HepG2 (cell line): ENCODE data around the gene JAK1. TPM values are rescaled to one million over a fixed set of nuclear protein-coding genes. Genes with fewer than 3 reads are reported as not detected.

Experiments
- RELA ChIP-seq: sonication (generic); formaldehyde crosslinking; IDR thresholded peaks from 2 replicates; pipeline ENCODE4 v1.4.0; 2020; ENCODE audit warnings: missing genetic modification reagents
- ZIK1 ChIP-seq: sonication (generic); formaldehyde crosslinking; IDR thresholded peaks from 2 replicates; pipeline ENCODE4 v1.5.0; 2020; ENCODE audit warnings: mild to moderate bottlenecking, low read depth, missing genetic modification reagents, borderline replicate concordance
- ZNF350 ChIP-seq: sonication (generic); formaldehyde crosslinking; IDR thresholded peaks from 2 replicates; pipeline ENCODE4 v1.4.0; 2020; ENCODE audit warnings: mild to moderate bottlenecking, low read depth, missing genetic modification reagents, borderline replicate concordance
- ZNF441 ChIP-seq: sonication (generic); formaldehyde crosslinking; IDR thresholded peaks from 2 replicates; pipeline ENCODE4 v1.7.0; 2021; ENCODE audit warnings: missing genetic modification reagents, borderline replicate concordance
- polyA plus RNA-seq, 8 experiments: library from polyadenylated mRNA; depleted of rRNA in 3 of 8; stranded (reverse) in 7 of 8; unstranded in 1 of 8; fragments of >200 nt; fragmentation: Illumina TruSeq in 4 of 8; extraction: Trizol in 4 of 8; gene quantifications; 2 replicates each; pipeline versions ENCODE4 v1.2.1 to v1.2.3, GENCODE V29; 2011 to 2016; ENCODE audit warnings: low read depth in 4 of 8, missing spikeins in 1 of 8, mixed read lengths in 1 of 8; ENCODE audit not compliant: insufficient read depth in 1 of 8
- total RNA-seq, 5 experiments: library from RNA; depleted of rRNA; stranded (reverse); fragments of >200 nt; fragmentation: Illumina TruSeq; extraction: Trizol; gene quantifications; 2 replicates each; pipeline ENCODE4 v1.2.3, GENCODE V29; 2016; ENCODE audit warnings: low read depth in 1 of 5
- TF ChIP-seq, protein P1 (sequence below): sonication (generic); formaldehyde crosslinking; IDR thresholded peaks from 2 replicates; pipeline ENCODE4 v1.9.0; 2021; ENCODE audit warnings: mild to moderate bottlenecking, missing genetic modification reagents
- TF ChIP-seq, protein P2 (sequence below): sonication (generic); formaldehyde crosslinking; IDR thresholded peaks from 2 replicates; pipeline ENCODE4 v1.4.0; 2020; ENCODE audit warnings: missing genetic modification reagents, borderline replicate concordance
- TF ChIP-seq, protein P3 (sequence below): sonication (generic); formaldehyde crosslinking; IDR thresholded peaks from 2 replicates; pipeline ENCODE4 v1.4.0; 2020; ENCODE audit warnings: missing genetic modification reagents, borderline replicate concordance
- TF ChIP-seq, protein P4 (sequence below): sonication (generic); formaldehyde crosslinking; IDR thresholded peaks from 2 replicates; pipeline ENCODE4 v1.5.1; 2020; ENCODE audit warnings: mild to moderate bottlenecking, missing genetic modification reagents

The JAK1 gene
- total and polyA plus RNA-seq, 2 of the 13 experiments (the other 11 are each of a cell fraction or from before 2014, with no cell fraction given) = 23.9 to 42.4 TPM

DNA sequence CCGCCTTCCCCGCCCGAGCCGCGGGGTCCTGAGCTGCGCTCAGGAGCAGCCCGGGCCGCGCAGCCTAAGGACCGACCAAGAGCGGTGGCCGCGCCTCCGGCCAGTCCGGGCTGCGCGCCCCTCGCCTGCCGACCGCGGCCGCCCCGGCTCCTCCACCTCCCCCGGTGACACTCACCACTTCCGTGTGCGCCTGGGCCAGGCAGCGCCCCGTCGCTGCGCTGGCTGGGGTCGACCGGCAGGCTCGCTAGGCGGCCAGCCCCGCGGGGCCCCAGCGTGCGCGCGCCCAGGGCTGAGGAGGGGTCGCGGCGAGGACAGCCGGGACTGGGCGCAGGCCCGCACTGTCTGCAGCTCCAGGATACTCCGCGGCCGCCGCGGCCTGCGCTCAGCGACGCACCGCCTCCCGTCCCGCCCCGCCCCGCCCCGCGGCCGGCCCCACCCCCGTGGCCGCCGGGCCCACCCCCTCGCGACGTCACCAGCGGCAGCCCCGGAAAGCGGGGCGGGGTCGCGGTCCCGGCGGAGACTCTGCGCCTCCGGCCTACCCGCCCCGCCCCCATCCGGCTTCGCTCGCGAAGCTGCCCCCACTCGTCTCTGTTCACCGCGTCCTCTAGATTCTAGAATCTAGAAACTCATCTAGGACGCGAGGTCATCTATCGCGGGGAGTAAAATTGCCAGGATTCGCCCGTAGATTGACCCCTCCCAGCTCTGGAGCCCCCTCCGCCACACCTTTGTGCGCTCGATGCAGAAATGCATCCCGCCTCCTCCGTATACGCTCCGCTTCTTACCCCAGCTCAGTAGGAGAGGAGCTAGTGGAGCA is at the start of gene JAK1 (continued):
- TF ChIP-seq, protein P1, sequence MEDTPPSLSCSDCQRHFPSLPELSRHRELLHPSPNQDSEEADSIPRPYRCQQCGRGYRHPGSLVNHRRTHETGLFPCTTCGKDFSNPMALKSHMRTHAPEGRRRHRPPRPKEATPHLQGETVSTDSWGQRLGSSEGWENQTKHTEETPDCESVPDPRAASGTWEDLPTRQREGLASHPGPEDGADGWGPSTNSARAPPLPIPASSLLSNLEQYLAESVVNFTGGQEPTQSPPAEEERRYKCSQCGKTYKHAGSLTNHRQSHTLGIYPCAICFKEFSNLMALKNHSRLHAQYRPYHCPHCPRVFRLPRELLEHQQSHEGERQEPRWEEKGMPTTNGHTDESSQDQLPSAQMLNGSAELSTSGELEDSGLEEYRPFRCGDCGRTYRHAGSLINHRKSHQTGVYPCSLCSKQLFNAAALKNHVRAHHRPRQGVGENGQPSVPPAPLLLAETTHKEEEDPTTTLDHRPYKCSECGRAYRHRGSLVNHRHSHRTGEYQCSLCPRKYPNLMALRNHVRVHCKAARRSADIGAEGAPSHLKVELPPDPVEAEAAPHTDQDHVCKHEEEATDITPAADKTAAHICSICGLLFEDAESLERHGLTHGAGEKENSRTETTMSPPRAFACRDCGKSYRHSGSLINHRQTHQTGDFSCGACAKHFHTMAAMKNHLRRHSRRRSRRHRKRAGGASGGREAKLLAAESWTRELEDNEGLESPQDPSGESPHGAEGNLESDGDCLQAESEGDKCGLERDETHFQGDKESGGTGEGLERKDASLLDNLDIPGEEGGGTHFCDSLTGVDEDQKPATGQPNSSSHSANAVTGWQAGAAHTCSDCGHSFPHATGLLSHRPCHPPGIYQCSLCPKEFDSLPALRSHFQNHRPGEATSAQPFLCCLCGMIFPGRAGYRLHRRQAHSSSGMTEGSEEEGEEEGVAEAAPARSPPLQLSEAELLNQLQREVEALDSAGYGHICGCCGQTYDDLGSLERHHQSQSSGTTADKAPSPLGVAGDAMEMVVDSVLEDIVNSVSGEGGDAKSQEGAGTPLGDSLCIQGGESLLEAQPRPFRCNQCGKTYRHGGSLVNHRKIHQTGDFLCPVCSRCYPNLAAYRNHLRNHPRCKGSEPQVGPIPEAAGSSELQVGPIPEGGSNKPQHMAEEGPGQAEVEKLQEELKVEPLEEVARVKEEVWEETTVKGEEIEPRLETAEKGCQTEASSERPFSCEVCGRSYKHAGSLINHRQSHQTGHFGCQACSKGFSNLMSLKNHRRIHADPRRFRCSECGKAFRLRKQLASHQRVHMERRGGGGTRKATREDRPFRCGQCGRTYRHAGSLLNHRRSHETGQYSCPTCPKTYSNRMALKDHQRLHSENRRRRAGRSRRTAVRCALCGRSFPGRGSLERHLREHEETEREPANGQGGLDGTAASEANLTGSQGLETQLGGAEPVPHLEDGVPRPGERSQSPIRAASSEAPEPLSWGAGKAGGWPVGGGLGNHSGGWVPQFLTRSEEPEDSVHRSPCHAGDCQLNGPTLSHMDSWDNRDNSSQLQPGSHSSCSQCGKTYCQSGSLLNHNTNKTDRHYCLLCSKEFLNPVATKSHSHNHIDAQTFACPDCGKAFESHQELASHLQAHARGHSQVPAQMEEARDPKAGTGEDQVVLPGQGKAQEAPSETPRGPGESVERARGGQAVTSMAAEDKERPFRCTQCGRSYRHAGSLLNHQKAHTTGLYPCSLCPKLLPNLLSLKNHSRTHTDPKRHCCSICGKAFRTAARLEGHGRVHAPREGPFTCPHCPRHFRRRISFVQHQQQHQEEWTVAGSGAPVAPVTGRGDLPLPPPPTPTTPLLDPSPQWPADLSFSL = no peak
- TF ChIP-seq, protein P2, sequence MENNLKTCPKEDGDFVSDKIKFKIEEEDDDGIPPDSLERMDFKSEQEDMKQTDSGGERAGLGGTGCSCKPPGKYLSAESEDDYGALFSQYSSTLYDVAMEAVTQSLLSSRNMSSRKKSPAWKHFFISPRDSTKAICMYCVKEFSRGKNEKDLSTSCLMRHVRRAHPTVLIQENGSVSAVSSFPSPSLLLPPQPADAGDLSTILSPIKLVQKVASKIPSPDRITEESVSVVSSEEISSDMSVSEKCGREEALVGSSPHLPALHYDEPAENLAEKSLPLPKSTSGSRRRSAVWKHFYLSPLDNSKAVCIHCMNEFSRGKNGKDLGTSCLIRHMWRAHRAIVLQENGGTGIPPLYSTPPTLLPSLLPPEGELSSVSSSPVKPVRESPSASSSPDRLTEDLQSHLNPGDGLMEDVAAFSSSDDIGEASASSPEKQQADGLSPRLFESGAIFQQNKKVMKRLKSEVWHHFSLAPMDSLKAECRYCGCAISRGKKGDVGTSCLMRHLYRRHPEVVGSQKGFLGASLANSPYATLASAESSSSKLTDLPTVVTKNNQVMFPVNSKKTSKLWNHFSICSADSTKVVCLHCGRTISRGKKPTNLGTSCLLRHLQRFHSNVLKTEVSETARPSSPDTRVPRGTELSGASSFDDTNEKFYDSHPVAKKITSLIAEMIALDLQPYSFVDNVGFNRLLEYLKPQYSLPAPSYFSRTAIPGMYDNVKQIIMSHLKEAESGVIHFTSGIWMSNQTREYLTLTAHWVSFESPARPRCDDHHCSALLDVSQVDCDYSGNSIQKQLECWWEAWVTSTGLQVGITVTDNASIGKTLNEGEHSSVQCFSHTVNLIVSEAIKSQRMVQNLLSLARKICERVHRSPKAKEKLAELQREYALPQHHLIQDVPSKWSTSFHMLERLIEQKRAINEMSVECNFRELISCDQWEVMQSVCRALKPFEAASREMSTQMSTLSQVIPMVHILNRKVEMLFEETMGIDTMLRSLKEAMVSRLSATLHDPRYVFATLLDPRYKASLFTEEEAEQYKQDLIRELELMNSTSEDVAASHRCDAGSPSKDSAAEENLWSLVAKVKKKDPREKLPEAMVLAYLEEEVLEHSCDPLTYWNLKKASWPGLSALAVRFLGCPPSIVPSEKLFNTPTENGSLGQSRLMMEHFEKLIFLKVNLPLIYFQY = no peak
- TF ChIP-seq ZNF350 (CRISPR knock-in tag) (no peak), ZIK1 (CRISPR knock-in tag) (no peak), RELA (CRISPR knock-in tag) (no peak), ZNF441 (CRISPR knock-in tag) (no peak)
- TF ChIP-seq, protein P3, sequence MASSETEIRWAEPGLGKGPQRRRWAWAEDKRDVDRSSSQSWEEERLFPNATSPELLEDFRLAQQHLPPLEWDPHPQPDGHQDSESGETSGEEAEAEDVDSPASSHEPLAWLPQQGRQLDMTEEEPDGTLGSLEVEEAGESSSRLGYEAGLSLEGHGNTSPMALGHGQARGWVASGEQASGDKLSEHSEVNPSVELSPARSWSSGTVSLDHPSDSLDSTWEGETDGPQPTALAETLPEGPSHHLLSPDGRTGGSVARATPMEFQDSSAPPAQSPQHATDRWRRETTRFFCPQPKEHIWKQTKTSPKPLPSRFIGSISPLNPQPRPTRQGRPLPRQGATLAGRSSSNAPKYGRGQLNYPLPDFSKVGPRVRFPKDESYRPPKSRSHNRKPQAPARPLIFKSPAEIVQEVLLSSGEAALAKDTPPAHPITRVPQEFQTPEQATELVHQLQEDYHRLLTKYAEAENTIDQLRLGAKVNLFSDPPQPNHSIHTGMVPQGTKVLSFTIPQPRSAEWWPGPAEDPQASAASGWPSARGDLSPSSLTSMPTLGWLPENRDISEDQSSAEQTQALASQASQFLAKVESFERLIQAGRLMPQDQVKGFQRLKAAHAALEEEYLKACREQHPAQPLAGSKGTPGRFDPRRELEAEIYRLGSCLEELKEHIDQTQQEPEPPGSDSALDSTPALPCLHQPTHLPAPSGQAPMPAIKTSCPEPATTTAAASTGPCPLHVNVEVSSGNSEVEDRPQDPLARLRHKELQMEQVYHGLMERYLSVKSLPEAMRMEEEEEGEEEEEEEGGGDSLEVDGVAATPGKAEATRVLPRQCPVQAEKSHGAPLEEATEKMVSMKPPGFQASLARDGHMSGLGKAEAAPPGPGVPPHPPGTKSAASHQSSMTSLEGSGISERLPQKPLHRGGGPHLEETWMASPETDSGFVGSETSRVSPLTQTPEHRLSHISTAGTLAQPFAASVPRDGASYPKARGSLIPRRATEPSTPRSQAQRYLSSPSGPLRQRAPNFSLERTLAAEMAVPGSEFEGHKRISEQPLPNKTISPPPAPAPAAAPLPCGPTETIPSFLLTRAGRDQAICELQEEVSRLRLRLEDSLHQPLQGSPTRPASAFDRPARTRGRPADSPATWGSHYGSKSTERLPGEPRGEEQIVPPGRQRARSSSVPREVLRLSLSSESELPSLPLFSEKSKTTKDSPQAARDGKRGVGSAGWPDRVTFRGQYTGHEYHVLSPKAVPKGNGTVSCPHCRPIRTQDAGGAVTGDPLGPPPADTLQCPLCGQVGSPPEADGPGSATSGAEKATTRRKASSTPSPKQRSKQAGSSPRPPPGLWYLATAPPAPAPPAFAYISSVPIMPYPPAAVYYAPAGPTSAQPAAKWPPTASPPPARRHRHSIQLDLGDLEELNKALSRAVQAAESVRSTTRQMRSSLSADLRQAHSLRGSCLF (CRISPR knock-in tag) = no peak
- TF ChIP-seq, protein P4, sequence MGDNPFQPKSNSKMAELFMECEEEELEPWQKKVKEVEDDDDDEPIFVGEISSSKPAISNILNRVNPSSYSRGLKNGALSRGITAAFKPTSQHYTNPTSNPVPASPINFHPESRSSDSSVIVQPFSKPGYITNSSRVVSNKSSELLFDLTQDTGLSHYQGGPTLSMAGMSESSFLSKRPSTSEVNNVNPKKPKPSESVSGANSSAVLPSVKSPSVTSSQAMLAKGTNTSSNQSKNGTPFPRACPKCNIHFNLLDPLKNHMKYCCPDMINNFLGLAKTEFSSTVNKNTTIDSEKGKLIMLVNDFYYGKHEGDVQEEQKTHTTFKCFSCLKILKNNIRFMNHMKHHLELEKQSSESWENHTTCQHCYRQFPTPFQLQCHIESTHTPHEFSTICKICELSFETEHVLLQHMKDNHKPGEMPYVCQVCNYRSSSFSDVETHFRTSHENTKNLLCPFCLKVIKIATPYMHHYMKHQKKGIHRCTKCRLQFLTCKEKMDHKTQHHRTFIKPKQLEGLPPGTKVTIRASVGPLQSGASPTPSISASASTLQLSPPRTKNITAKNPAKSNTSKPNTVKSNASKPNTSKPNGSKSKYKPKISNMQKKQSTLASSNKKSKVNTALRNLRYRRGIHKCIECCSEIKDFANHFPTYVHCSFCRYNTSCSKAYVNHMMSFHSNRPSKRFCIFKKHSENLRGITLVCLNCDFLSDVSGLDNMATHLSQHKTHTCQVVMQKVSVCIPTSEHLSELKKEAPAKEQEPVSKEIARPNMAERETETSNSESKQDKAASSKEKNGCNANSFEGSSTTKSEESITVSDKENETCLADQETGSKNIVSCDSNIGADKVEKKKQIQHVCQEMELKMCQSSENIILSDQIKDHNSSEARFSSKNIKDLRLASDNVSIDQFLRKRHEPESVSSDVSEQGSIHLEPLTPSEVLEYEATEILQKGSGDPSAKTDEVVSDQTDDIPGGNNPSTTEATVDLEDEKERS (CRISPR knock-in tag) = no peak
